GM19468 (cell line): ENCODE measurements around the gene ITFG1.
"Not testable (repeated sequence)": the region's sequence is repeated elsewhere in the genome, so short reads cannot be mapped to it uniquely, and the experiment has no call there.

Experiments used
- ATAC-seq: cut with Tn5 transposase; IDR thresholded peaks from one replicate; pipeline ENCODE4 v1.9.1; 2021; ENCODE audit warnings: mild to moderate bottlenecking, moderate library complexity, moderate number of reproducible peaks; ENCODE audit not compliant: unreplicated experiment; ENCODE audit errors: extremely low read depth

ITFG1 gene

DNA sequence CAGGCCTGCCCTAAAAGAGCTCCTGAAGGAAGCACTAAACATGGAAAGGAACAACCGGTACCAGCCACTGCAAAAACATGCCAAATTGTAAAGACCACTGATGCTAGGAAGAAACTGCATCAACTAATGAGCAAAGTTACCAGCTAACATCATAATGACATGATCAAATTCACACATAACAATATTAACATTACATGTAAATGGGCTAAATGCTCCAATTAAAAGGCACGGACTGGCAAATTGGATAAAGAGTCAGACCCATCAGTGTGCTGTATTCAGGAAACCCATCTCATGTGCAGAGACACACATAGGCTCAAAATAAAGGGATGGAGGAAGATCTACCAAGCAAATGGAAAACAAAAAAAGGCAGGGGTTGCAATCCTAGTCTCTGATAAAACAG, 111.8 kb downstream of the ITFG1 start:
- ATAC-seq, result not testable (repeated sequence)

DNA sequence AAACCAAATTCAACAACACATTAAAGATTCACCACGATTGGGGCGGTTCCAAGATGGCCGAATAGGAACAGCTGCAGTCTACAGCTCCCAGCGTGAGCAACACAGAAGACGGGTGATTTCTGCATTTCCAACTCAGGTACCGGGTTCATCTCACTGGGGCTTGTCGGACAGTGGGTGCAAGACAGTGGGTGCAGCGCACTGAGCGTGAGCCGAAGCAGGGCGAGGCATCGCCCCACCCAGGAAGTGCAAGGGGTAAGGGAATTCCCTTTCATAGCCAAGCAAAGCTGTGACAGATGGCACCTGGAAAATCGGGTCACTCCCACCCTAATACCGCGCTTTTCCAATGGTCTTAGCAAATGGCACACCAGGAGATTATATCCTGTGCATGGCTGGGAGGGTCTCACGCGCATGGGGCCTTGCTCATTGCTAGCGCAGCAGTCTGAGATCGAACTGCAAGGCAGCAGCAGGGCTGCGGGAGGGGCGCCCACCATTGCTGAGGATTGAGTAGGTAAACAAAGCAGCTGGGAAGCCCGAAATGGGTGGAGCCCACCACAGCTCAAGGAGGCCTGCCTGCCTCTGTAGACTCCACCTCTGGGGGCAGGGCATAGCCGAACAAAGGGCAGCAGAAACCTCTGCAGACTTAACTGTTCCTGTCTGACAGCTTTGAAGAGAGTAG, 113.7 kb downstream of the ITFG1 start:
- ATAC-seq, result not testable (repeated sequence)

DNA sequence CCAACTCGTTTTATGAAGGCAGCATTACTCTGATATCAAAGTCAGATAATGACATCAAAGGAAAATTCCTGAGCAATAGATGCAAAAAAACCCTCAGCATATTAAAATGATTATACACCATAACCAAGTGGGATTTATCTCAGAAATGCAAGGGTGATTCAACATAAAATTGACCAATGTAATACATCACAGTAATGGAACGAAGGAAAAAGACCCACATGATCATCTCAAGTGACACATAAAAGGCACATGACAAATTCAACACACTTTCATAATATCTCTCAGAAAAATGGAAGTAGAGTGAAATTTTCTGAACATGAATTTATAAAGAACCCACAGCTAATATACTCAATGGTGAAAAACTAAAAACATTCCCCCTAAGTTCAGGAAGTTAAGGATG, 118.8 kb downstream of the ITFG1 start:
- no peak for ATAC-seq

DNA sequence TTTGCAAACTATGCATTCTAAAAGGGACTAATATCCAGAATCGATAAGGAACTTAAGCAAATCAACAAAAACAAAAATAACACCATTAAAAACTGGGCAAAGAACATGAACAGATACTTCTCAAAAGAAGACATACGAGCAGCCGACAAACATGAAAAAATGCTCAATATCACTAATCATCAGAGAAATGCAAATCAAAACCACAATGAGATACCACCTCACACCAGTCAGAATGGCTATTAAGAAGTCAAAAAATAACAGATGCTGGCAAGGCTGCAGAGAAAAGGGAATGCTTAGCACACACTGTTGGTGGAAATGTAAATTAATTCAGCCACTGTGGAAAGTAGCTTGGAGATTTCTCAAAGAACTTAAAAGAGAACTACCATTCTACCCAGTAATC, 130.3 kb downstream of the ITFG1 start:
- peak; percentile 32 for ATAC-seq

DNA sequence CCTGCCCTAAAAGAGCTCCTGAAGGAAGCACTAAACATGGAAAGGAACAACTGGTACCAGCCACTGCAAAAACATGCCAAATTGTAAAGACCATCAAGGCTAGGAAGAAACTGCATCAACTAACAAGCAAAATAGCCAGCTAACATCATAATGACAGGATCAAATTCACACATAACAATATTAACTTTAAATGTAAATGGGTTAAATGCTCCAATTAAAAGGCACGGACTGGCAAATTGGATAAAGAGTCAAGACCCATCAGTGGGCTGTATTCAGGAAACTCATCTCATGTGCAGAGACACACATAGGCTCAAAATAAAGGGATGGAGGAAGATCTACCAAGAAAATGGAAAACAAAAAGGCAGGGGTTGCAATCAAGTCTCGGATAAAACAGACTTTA, 136.6 kb downstream of the ITFG1 start:
- ATAC-seq, result not testable (repeated sequence)

DNA sequence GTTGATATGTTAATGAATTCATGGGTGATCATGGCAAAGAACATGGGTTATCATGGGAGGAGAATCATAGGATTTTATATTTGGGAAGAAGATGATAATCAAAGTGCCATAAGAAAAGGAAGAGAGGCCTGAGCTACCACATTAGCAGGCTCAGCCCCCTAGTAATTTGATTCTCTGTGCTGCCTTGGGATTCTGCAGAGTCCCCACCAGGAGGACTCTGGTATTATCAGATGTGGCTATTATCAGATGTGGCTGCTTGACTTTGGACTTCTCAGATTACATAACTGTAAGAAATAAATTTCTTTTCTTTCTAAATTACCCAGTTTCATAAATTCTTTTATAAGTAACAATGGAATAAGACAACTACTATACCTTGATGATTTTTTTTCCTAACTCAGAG, 137.6 kb downstream of the ITFG1 start:
- no peak for ATAC-seq

DNA sequence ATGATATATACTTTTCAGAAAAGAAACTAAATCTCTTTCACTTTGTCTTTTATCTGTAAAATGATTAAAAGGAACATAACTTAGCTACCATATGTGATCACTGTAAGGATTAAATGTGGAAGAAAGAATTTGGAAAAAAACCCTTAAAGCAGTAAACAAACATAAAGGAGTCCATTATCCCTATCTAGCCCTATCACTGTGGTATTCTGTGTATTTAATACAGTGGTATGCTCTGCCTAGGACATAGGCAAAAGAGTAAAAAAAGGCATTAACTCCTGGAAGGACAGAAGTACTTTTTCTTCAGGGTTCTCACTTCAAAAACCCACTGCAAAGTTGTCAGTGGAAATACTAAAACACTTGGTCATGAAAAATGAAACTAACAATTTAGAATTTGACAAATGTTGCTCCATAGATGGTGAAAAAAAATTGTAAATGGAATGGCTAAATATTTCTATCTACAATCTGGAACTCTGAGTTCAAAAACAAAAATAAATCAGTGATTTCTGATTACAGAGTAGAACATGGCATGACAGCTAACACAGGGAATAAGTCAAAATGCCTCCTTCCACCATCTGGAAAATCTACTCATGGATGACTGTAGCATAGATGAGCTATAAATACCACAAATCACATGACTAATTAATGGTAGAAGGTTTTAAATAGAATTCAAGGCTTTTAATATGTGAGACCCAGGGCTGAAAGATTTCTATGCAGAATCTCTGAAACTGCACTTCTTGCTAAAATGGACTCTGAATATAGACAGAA, 140.1 kb downstream of the ITFG1 start:
- ATAC-seq, result no peak

DNA sequence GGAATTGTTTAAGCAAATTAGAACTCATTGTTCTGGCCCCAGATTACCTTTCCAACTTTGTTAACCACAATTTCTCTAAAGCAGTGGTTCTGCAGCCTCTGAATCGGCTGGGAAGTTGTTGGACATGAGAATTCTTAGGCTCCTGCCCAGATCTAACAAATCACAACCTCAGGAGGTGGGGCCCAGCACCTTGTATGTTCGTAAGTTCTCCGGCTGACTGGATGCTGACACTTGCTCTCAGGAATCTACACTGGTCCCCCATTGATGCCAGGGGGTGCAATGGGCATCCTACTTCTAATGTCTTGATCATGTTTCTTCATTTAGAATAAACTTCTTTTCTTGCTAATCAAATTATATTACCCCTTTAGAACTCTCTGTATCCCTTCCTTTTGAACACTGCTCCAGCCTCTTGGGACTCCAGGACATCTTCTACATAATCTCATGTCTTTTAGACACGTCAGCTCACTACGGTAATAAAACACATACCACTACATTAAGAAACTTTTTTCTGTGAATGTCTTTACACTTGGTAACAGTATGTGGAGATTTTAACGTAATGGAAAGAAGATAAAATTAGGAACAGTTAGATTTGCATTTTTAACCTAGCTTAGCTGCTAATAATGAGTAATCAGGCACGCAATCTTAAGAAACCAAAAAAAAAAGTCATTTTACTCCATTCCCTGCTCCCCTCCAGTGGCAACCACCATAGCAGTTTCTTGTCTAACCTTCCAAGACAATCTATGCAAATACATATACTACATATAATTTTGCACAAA, 143.2 kb downstream of the ITFG1 start:
- no peak for ATAC-seq

DNA sequence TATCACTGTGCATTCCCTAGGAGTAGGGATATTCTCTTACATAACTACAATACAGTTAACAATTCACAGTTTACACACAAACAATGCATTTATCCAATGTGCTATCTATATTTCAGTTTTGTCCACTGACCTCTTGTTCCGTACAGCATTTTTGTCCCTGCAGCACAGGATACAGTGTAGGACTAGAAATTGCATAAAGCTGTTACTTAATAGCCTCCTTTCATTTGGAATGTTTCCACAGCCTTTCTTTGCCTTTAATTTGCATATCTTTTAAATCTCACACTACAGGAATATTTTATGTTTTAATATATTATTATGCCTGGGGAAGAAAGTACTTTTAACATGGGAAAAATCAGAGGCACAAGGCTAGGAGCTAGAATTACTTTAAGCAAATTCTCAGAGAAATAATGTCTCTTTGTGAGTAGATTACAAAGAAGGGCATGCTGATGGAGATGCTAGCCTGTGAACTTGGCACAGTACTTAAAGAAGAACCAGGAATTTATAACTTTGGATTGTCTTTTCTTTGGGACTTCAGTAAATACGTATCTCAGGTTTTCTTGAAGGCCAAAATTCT, 144.3 kb downstream of the ITFG1 start:
- no peak for ATAC-seq

DNA sequence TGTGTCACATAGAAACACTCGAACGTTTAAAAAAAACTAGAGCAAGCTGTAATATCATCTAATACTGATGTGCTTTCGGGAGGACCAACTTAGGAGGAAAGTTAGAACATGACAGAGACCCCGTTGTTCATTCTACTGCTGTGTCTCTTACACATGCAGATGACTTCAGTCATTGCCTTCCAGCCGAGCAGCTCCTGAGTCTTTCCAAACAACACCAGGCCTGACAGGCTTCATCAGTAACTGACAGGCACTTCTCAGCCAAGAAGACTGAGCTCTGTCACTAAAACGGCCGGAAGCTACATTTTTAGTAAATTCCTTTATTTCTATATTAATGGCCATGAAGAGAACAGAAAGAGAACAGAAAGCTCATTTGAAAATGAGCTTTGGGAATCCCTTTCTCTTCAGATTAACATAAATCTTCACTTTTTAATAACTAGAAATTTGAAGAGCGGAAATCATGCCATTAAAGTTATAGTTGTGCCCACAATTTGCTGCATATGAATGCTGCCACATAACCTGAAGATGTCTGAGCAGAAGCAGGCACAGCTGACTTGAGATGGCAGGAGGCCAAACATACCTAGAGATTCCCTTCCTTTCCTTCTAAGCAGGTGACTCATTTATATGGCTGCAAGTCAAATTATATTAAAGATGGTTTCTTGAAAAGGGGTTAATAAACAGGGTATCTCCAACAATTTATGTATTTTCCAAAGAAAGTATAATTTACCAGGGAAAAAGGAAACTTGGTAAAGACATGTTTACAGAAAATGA, 148.9 kb downstream of the ITFG1 start:
- ATAC-seq, result no peak

DNA sequence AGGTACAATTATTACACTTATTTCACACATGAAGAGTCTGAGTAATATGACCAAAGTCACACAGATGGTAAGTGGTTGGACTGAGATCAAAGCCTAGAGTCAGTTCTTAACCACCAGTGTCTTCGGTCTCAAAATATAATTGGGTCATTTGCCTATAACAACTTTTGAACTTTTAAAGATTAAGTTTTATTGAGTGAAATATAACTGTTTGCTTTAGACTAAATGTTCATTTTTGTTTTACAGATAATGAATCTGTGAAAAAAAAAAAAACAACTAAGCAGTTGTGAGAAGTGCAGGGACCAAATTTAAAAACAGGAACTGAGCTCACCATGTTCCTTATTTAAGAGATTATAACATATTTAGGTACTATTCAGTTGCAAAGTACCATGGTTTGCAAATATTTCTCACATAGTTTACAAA, 150.1 kb downstream of the ITFG1 start:
- ATAC-seq, result no peak

DNA sequence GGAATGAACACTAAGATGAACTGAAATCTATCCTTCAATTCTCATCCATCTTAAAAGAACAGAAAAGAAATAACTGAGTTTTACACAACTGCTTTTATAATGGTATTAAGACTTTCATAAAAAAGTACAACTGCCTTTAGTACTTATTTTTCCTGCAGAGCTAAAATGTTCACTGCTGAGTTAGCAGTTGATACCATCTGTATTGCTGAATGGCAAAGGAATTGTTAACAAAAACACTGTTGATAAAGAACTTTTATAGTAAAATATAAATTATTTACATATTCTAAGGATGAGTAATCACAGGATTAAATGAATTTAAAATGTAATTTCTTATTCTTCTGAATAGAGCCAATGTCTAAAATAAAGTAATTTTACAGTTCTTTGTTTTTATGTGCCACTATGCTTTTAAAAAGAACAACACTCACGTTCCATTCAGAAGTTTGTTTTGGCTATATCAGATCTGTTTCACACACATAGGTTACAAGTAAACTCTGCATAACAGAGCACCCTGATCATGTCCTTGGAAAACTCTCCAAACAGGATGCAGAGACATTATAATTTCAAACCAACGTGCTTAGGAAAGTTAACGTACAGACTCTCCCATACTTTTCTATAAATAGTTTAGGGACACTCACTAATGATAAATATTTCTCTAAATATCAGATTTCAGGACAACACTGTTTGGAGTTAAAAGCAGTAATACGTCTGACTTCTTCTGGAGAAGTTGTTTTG, 151.1 kb downstream of the ITFG1 start:
- no peak for ATAC-seq

DNA sequence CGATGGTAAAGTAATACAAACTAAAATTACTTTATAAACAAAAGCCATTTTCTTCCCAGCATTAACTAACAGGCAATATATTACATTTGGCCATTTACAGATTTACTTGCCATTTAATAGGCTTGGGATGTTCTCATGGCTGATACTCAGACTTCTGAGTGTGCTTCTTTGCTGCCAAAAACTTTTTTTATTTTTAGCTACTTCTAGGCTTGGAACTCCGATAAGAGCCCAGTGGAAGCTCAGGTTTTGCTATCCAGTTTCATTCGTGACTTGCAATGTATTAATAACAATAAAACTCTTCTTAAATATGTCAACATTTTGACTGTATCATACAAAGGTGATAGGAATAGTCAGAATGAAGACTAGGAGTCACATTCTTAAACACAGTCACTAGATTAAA, 152.3 kb downstream of the ITFG1 start:
- no peak for ATAC-seq

DNA sequence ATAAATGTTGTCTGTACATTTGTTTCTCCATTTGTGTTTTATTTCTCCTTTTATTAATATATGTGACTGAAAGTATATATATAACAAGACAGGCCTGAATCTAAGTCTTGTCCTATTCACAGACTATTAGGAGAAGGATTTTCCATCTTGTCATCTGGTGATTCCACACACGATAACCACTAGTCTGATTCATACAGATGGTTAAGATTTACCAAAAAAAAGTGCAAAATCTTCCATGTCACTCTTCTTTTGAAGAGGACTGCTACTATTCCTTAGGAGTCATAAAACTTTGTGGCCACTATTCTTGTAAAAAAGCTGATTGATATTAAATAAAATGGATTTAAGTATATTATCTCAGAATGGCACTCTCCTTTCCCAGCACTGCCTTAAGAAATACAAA, 156.3 kb downstream of the ITFG1 start:
- ATAC-seq, result no peak

DNA sequence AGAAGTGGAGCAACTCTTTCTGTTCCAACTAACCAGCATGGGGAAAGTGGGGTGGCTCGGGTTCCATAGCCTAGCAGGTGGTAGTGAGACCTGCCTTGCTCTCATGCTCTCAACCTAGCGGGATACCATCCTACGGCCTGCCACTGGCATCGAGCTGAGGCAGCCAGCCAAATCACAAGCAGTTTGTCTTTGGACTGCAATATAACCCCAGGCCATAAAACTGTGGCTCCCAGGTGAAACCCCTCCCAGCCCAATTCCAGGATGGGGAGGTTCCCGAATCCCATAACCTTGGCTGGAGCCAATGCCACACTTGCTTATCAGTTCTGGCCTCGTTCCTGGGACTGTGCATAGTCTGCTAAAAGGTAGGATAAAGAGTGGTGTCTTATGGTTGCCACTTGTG, 161.3 kb downstream of the ITFG1 start:
- no peak for ATAC-seq

DNA sequence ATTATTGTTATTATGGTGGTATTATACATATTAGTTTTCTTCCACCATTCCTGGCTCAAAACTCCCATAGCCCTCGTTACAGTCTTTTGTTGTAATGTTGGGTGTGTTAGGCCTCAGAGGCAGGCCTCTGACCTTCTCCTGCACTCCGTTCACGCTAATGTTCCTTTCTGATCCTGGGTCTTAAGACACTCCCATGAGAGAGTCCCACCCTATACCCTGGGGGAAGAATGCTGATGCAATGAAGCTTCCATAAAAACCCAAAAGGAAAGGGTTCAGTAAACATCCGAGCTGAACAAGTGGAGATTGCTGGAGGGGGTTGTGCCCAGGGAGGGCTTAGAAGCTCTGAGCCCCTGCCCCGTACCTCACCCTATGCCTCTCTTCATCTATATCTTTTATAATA, 175.9 kb downstream of the ITFG1 start:
- ATAC-seq, result no peak

DNA sequence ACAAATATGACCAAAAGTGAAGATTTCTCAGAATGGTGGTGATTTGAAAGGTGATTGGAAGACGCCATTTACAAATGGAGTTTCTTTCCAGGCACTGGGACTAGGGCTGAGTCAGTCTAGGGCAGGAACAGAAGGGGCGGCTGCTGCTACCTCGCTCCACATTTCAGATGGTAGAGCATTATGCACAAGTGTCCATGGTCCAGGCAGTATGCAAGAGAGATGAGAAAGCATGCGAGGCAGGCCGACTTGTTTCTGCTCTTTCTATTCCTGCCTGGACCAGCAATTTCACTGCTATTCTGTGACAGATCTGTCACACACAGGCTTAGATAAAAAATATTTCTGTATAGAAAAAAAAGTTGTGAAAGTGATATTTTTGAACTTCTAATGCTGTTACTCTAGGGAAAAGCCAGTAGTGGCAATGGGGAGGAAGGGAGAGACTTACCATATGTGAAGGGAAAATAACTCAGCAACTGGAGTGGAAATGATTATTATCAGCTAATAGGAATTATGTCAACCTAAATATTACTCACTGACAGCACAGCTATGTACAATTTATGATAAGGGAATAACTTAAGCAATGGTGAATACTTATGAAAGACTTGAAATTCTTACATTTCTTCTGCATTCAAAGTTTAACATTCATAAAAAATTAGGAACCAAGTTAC, 182.4 kb downstream of the ITFG1 start:
- no peak for ATAC-seq

DNA sequence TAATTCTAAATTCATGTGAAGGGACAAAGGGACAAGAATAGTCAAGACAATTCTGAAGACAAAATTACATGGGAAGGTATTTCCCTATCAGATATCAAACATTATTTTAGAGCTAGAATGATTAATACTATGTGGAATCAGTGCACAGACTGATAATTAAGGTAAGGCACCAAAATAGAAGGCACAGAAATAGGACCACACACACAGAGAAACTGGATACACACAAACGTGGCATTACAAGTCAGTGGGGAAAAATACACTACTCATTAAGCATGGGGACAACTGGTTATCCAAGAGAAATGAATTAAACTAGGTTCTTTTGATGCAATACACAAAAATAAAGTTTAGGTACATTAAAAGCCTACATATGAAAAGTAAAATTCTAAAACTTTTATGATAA, 184.3 kb downstream of the ITFG1 start:
- ATAC-seq, result no peak

DNA sequence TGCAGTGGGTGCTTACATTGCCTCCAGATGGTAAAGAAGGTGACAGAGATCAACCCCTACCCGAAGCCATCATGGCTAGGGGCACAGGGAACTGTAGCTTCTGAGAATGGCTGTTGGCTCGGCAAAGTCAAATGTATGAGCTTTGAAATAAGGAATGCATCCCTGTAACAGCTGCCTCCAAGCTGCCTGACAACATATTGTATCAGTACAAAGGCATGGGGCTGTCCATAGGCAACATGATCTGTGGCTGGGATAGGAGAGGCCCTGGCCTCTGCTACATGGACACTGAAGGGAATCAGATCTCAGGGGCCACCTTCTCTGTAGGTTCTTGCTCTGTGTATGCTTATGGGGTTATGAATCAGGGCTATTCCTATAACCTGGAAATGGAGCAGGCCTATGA, 197.9 kb downstream of the ITFG1 start:
- no peak for ATAC-seq
